ENCODE data around the gene ZNF598. TPM values are rescaled to one million over a fixed set of nuclear protein-coding genes. Genes with fewer than 3 reads are reported as not detected.

ZNF598 gene
- total and polyA plus RNA-seq, 2 of the 13 experiments (the other 11 are each of a cell fraction or from before 2014, with no cell fraction given) = 13.5 to 14.2 TPM

DNA sequence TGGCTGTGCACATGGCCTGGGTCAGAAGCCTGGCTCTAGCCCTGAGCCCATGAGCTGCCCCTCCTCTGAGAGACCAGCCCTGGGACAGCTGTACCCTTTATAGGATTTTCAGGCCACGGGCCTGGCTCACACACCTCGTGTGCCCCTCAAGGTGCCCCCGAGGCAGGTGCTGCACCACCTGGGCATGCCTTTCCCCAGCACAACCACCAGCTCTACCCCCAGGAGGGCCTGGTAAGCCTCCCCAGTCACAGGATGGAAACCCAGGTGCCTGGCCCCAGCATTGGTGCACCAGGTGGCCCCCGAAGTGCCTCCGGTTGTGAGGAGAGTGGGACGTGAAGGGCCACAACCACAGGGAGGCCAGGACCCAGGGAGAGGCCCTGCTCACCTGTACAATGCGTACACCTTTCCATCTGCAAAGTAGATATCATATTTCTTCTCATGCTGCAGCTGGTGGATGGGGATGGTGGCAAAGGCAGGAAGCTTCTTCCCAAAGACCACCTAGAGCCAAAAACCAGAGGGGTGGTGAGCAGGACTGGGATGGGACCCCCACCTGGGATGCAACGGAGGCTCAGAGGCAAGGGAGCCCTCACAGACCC lies 6.3 kb downstream of the ZNF598 start (continued):
- TF ChIP-seq, protein P1, sequence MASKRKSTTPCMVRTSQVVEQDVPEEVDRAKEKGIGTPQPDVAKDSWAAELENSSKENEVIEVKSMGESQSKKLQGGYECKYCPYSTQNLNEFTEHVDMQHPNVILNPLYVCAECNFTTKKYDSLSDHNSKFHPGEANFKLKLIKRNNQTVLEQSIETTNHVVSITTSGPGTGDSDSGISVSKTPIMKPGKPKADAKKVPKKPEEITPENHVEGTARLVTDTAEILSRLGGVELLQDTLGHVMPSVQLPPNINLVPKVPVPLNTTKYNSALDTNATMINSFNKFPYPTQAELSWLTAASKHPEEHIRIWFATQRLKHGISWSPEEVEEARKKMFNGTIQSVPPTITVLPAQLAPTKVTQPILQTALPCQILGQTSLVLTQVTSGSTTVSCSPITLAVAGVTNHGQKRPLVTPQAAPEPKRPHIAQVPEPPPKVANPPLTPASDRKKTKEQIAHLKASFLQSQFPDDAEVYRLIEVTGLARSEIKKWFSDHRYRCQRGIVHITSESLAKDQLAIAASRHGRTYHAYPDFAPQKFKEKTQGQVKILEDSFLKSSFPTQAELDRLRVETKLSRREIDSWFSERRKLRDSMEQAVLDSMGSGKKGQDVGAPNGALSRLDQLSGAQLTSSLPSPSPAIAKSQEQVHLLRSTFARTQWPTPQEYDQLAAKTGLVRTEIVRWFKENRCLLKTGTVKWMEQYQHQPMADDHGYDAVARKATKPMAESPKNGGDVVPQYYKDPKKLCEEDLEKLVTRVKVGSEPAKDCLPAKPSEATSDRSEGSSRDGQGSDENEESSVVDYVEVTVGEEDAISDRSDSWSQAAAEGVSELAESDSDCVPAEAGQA (IDR thresholded peaks at IDR 0.05; ENCODE audit: low read depth) = no peak
- TF ChIP-seq, protein P1 (CRISPR knock-in tag; IDR thresholded peaks at IDR 0.05; ENCODE audit: borderline replicate concordance) = no peak
- TF ChIP-seq PRMT3 (CRISPR knock-in tag; IDR thresholded peaks at IDR 0.05; ENCODE audit: borderline replicate concordance, low read depth) (no peak), ZNF782 (CRISPR knock-in tag; IDR thresholded peaks at IDR 0.05; ENCODE audit: borderline replicate concordance) (no peak), NR1H2 (CRISPR knock-in tag; IDR thresholded peaks at IDR 0.05; ENCODE audit: borderline replicate concordance, low read depth) (no peak), ZNF329 (CRISPR knock-in tag; IDR thresholded peaks at IDR 0.05; ENCODE audit: low read depth) (0 out of 2 replicates have a peak, but pooled peaks have one; percentile 21), FIP1L1 (IDR thresholded peaks at IDR 0.05; ENCODE audit: borderline replicate concordance, insufficient read depth, low read depth, low read length) (no peak), ZNF724P (CRISPR knock-in tag; IDR thresholded peaks at IDR 0.05; ENCODE audit: borderline replicate concordance) (peak; percentile 44; the same call in 1 of the 2 replicates)
- TF ChIP-seq, protein P2, sequence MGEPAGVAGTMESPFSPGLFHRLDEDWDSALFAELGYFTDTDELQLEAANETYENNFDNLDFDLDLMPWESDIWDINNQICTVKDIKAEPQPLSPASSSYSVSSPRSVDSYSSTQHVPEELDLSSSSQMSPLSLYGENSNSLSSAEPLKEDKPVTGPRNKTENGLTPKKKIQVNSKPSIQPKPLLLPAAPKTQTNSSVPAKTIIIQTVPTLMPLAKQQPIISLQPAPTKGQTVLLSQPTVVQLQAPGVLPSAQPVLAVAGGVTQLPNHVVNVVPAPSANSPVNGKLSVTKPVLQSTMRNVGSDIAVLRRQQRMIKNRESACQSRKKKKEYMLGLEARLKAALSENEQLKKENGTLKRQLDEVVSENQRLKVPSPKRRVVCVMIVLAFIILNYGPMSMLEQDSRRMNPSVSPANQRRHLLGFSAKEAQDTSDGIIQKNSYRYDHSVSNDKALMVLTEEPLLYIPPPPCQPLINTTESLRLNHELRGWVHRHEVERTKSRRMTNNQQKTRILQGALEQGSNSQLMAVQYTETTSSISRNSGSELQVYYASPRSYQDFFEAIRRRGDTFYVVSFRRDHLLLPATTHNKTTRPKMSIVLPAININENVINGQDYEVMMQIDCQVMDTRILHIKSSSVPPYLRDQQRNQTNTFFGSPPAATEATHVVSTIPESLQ (CRISPR knock-in tag; conservative IDR thresholded peaks at IDR 0.05) = no peak
- TF ChIP-seq, protein P3, sequence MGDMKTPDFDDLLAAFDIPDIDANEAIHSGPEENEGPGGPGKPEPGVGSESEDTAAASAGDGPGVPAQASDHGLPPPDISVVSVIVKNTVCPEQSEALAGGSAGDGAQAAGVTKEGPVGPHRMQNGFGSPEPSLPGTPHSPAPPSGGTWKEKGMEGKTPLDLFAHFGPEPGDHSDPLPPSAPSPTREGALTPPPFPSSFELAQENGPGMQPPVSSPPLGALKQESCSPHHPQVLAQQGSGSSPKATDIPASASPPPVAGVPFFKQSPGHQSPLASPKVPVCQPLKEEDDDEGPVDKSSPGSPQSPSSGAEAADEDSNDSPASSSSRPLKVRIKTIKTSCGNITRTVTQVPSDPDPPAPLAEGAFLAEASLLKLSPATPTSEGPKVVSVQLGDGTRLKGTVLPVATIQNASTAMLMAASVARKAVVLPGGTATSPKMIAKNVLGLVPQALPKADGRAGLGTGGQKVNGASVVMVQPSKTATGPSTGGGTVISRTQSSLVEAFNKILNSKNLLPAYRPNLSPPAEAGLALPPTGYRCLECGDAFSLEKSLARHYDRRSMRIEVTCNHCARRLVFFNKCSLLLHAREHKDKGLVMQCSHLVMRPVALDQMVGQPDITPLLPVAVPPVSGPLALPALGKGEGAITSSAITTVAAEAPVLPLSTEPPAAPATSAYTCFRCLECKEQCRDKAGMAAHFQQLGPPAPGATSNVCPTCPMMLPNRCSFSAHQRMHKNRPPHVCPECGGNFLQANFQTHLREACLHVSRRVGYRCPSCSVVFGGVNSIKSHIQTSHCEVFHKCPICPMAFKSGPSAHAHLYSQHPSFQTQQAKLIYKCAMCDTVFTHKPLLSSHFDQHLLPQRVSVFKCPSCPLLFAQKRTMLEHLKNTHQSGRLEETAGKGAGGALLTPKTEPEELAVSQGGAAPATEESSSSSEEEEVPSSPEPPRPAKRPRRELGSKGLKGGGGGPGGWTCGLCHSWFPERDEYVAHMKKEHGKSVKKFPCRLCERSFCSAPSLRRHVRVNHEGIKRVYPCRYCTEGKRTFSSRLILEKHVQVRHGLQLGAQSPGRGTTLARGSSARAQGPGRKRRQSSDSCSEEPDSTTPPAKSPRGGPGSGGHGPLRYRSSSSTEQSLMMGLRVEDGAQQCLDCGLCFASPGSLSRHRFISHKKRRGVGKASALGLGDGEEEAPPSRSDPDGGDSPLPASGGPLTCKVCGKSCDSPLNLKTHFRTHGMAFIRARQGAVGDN (CRISPR knock-in tag; IDR thresholded peaks at IDR 0.05) = no peak
- TF ChIP-seq, protein P4, sequence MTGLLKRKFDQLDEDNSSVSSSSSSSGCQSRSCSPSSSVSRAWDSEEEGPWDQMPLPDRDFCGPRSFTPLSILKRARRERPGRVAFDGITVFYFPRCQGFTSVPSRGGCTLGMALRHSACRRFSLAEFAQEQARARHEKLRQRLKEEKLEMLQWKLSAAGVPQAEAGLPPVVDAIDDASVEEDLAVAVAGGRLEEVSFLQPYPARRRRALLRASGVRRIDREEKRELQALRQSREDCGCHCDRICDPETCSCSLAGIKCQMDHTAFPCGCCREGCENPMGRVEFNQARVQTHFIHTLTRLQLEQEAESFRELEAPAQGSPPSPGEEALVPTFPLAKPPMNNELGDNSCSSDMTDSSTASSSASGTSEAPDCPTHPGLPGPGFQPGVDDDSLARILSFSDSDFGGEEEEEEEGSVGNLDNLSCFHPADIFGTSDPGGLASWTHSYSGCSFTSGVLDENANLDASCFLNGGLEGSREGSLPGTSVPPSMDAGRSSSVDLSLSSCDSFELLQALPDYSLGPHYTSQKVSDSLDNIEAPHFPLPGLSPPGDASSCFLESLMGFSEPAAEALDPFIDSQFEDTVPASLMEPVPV (CRISPR knock-in tag; IDR thresholded peaks at IDR 0.05) = 0 out of 2 replicates have a peak, but pooled peaks have one; percentile 2

Measured in HepG2 (cell line).